ENCODE measurements around the gene BRF1. TPM values are rescaled to one million over a fixed set of nuclear protein-coding genes. Genes with fewer than 3 reads are reported as not detected.

The BRF1 gene
- total RNA-seq, result 10 to 100 TPM; 39.0 to 50.9 TPM

- Mint-ChIP-seq H3K4me1 (peaks cover 53% of the 10 kb centered on the region), H3K27me3 (no peaks in the 10 kb centered on the region), H3K9me3 (no peaks in the 10 kb centered on the region), H3K36me3 (ENCODE audit: low read depth) (peaks cover 15% of the 10 kb centered on the region), H3K4me3 (peak within 1 kb of the TSS; percentile 90), H3K27ac (peak within 1 kb of the TSS; percentile 94)
- ChIA-PET POLR2A (interaction anchor here (0.7 to 1.3 kb wide), 3 partner anchors 8 to 181 kb away, joined by 3 to 7 read pairs (median 3); partner anchors contain the start of gene PACS2), CTCF (interaction anchor here (0.8 to 1.4 kb wide), 7 partner anchors 11 to 254 kb away, joined by 3 to 5 read pairs (median 4); partner anchors contain the start of gene PACS2)
- DNase-seq, result peak; percentile 97
Observed at GRCh38 chr14:105300542-105301102, at the start of gene BRF1. BRF1 (minus strand) TSS chr14:105301001; CDS start chr14:105300629, 372 bp downstream.

GRCh38 chr14:105349992-105350391, 49.2 kb upstream of the BRF1 start:
- POLR2A ChIA-PET, result no interaction called here
- no peak overlapping the region for H3K4me3 Mint-ChIP-seq
- H3K4me1 Mint-ChIP-seq, result peaks cover 3% of the 10 kb centered on the region
- no peaks in the 10 kb centered on the region for H3K27me3 Mint-ChIP-seq
- H3K36me3 Mint-ChIP-seq (ENCODE audit: low read depth), result peaks cover 3% of the 10 kb centered on the region
- CTCF ChIA-PET, result no interaction called here
- DNase-seq, result no peak
- peaks cover 5% of the 10 kb centered on the region for H3K9me3 Mint-ChIP-seq
- peak overlapping the region; percentile 78 for H3K27ac Mint-ChIP-seq

GRCh38 chr14:105348945-105349699, 48.3 kb upstream of the BRF1 start:
- POLR2A ChIA-PET, result no interaction called here
- no peak overlapping the region for H3K27ac Mint-ChIP-seq

GRCh38 chr14:105348169-105348944, 47.6 kb upstream of the BRF1 start:
- ChIA-PET POLR2A (no interaction called here), CTCF (no interaction called here)
- DNase-seq, result no peak
- Mint-ChIP-seq H3K36me3 (ENCODE audit: low read depth) (peaks cover 3% of the 10 kb centered on the region), H3K4me3 (no peak overlapping the region), H3K9me3 (peaks cover 5% of the 10 kb centered on the region), H3K27ac (no peak overlapping the region), H3K27me3 (no peaks in the 10 kb centered on the region), H3K4me1 (peaks cover 3% of the 10 kb centered on the region)

More at GRCh38 chr14:105348945-105349699, 48.3 kb upstream of the BRF1 start:
- no peak for DNase-seq
- Mint-ChIP-seq H3K36me3 (ENCODE audit: low read depth) (peaks cover 3% of the 10 kb centered on the region), H3K4me3 (no peak overlapping the region), H3K27me3 (no peaks in the 10 kb centered on the region), H3K9me3 (peaks cover 5% of the 10 kb centered on the region), H3K4me1 (peaks cover 3% of the 10 kb centered on the region)
- CTCF ChIA-PET, result no interaction called here

DNA sequence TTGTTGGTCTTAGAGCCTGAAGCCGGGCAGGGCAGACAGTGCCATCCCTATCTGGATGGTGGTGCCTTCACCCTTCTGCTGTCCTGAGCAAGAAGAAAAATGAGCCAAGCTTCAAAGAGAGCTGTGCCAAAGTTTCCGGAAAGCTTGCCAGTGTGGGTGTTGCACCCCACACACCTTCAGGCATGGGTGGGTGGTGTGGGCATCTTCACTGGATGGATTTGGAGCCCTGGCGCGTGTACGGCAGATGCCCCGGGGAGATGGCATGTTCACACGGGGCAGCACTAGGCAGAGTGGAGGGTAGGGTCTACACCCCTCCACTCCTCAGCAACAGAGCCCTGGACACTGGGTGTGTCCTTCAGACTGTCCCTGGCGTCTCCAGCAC, 46.8 kb upstream of the BRF1 start:
- DNase-seq, result no peak
- POLR2A ChIA-PET, result no interaction called here
- CTCF ChIA-PET, result no interaction called here
- Mint-ChIP-seq H3K4me1 (peaks cover 3% of the 10 kb centered on the region), H3K36me3 (ENCODE audit: low read depth) (peaks cover 3% of the 10 kb centered on the region), H3K9me3 (peaks cover 5% of the 10 kb centered on the region), H3K27me3 (no peaks in the 10 kb centered on the region), H3K4me3 (no peak overlapping the region), H3K27ac (no peak overlapping the region)

- POLR2A ChIA-PET, result no interaction called here
- no peaks in the 10 kb centered on the region for H3K27me3 Mint-ChIP-seq
- peaks cover 3% of the 10 kb centered on the region for H3K36me3 Mint-ChIP-seq (ENCODE audit: low read depth)
- no peak for DNase-seq
- H3K9me3 Mint-ChIP-seq, result peaks cover 5% of the 10 kb centered on the region
- CTCF ChIA-PET, result no interaction called here
- no peak overlapping the region for H3K27ac Mint-ChIP-seq
- peaks cover 1% of the 10 kb centered on the region for H3K4me1 Mint-ChIP-seq
- H3K4me3 Mint-ChIP-seq, result no peak overlapping the region
Observed at GRCh38 chr14:105346876-105347586, 46.2 kb upstream of the BRF1 start.

DNA sequence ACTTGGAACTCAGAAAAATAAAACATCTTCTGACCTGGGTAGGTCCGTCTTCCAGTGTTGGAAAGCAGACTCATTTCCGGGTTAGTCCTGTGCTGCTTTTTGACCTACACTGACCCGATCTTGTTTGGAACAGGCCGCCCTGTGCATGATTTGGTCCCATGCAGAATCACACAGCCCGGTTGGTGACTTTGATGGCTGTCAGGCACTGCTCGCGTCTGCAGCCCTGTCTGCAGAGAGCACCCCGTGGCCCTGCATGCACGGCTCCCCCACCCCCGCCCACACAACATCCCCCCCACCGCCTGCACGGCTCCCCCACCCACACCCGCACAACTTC, 45.4 kb upstream of the BRF1 start:
- Mint-ChIP-seq H3K36me3 (ENCODE audit: low read depth) (peaks cover 3% of the 10 kb centered on the region), H3K9me3 (peaks cover 5% of the 10 kb centered on the region), H3K27me3 (no peaks in the 10 kb centered on the region), H3K27ac (no peak overlapping the region), H3K4me1 (no peaks in the 10 kb centered on the region), H3K4me3 (no peak overlapping the region)
- CTCF ChIA-PET, result no interaction called here
- no peak for DNase-seq
- POLR2A ChIA-PET, result no interaction called here

GRCh38 chr14:105343194-105343593, 42.4 kb upstream of the BRF1 start:
- no peak for DNase-seq
- ChIA-PET POLR2A (interaction anchor here (0.5 kb wide), 1 partner anchor 22 kb away, joined by 5 read pairs; no protein-coding TSS in a partner anchor), CTCF (interaction anchor here (1.5 kb wide), 1 partner anchor 17 kb away, joined by 3 read pairs; no protein-coding TSS in a partner anchor)
- no peak overlapping the region for H3K4me3 Mint-ChIP-seq
- H3K27me3 Mint-ChIP-seq, result no peaks in the 10 kb centered on the region
- H3K27ac Mint-ChIP-seq, result no peak overlapping the region
- H3K4me1 Mint-ChIP-seq, result no peaks in the 10 kb centered on the region
- H3K9me3 Mint-ChIP-seq, result peaks cover 5% of the 10 kb centered on the region
- peaks cover 3% of the 10 kb centered on the region for H3K36me3 Mint-ChIP-seq (ENCODE audit: low read depth)

DNA sequence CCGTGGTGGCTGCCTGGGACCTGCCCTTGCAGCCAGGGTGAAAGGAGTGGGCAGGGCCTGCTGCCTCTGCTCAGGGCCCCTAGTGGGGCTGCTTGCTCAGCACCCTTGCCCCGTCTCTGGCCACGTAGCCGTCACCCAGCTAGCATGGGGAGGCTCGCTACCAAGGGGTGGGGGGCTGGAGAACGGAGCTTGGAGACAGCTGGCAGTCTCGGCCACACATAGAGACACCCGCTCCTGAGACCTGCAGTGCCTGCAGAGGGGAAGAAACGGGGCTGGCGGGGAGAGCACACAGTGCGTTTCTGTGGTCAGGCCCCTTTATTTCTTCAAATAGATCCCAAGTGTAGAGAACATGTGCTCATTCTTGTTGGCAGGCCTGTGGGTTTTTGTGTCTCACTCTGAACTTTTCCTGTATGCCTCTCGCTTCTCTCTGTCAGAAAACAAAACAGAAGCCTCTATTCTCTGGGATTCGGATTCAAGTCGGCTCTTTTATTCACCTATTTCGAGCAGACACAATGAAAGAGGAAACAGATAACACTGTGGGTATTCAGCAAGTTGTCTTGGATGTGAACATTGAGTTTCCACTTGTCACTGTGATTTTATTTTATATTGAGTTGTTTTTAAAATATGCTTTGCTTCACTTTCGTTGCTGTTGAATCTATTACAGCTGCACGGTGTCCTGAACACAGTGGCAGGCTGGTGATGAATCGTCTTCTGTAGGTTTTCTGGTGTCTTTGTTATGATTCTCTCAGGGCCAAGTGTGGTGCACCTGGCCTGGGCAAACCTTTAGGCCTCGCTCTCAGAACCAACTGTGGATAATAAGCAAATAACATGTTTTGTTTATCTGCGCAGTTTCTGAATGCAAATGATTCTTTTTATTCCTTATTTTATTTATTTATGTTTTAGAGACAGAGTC, 40.3 kb upstream of the BRF1 start:
- peaks cover 3% of the 10 kb centered on the region for H3K36me3 Mint-ChIP-seq (ENCODE audit: low read depth)
- ChIA-PET POLR2A (no interaction called here), CTCF (interaction anchor here (1.2 kb wide), 1 partner anchor 11 kb away, joined by 3 read pairs; no protein-coding TSS in a partner anchor)
- H3K4me3 Mint-ChIP-seq, result no peak overlapping the region
- H3K27ac Mint-ChIP-seq, result no peak overlapping the region
- H3K9me3 Mint-ChIP-seq, result peaks cover 5% of the 10 kb centered on the region
- H3K4me1 Mint-ChIP-seq, result no peaks in the 10 kb centered on the region
- DNase-seq, result no peak
- H3K27me3 Mint-ChIP-seq, result no peaks in the 10 kb centered on the region

DNA sequence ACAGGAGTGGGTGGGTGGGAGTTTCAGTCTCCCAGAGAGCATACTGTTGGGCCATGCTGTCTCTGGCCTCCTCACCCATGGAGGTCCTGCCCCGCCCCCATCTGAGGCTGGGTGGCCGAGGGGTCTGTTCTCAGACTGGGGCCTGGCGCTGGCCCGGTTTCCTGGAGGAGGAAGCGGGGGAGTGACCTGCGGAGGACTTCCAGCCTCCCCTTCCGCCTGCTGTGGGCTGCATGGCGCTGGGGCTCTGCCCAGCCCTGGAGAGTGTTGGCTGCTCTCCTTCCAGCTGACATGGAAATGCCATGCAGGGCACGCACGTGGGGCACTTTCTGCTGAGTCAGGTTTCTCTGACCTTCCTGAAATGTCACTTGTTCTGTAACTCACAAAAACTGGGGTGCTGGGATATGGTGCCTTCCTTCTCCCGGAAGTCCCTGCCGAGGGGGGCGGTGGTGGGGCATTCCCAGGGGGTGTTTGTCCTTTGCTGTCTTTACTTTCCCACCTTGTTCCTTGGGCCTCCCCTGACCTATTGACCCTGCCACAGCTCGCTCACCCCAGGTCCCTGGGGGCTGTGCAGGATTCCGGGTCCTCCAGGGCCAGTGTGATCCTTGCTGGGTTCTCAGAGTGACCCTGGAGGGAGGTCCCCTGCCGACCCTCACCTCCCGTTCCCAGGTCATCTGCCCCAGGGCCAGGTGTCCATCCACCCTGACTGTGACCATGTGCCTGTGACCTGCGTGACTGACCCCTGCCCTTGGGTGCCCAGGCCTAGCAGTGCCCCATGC, 37.4 kb upstream of the BRF1 start:
- no peaks in the 10 kb centered on the region for H3K36me3 Mint-ChIP-seq (ENCODE audit: low read depth)
- no peaks in the 10 kb centered on the region for H3K4me1 Mint-ChIP-seq
- ChIA-PET CTCF (no interaction called here), POLR2A (no interaction called here)
- H3K9me3 Mint-ChIP-seq, result no peaks in the 10 kb centered on the region
- H3K27ac Mint-ChIP-seq, result no peak overlapping the region
- no peak overlapping the region for H3K4me3 Mint-ChIP-seq
- DNase-seq, result no peak
- no peaks in the 10 kb centered on the region for H3K27me3 Mint-ChIP-seq

DNA sequence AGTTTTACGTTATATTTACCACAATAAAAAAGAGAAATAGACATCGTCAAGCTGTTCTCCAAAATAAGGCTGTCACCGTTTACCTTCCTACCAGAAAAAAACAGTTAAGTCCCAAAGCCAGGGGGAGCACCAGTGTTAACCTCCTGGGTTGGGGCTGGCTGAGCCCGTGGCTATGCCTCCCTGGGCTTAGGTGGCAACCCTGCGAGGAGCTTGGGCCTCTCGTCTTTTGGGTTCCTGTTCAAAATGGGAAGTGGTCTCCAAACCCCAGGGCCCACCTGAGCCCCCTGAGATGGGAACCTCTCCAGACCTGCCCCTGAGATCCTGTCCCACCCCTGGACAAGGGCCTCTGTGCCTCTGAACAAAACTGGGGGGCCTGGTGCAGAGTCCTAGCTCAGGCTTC, 36.6 kb upstream of the BRF1 start:
- ChIA-PET CTCF (no interaction called here), POLR2A (no interaction called here)
- no peak for DNase-seq
- Mint-ChIP-seq H3K27ac (no peak overlapping the region), H3K27me3 (no peaks in the 10 kb centered on the region), H3K4me3 (no peak overlapping the region), H3K4me1 (peaks cover 1% of the 10 kb centered on the region), H3K9me3 (no peaks in the 10 kb centered on the region), H3K36me3 (ENCODE audit: low read depth) (no peaks in the 10 kb centered on the region)
